ENCODE data around the gene ORC3.
"Not testable (repeated sequence)": the region's sequence is repeated elsewhere in the genome, so short reads cannot be mapped to it uniquely, and the experiment has no call there.

Gene ORC3

GRCh38 chr6:87698547-87699006, 108.6 kb downstream of the ORC3 start:
- DNase-seq = peak in 1 of 14 donors; percentile 3

GRCh38 chr6:87699576-87699975, 109.6 kb downstream of the ORC3 start:
- no peak for DNase-seq

GRCh38 chr6:87700397-87701343, 110.7 kb downstream of the ORC3 start:
- DNase-seq = peak in 9 of 14 donors; percentile 14 to 53 (median 33)

- DNase-seq = peak in 3 of 14 donors; percentile 40 to 72 (median 71)
These were observed 111.4 kb downstream of the ORC3 start for GRCh38 chr6:87701344-87701675.

GRCh38 chr6:87701676-87702588, 112.0 kb downstream of the ORC3 start, which contains the start of gene AKIRIN2:
AKIRIN2 (minus strand) TSS chr6:87702233; CDS start chr6:87701684, 549 bp downstream.
- peak; percentile 74 to 98 (median 96) for DNase-seq

GRCh38 chr6:87702589-87702945, 112.6 kb downstream of the ORC3 start:
- DNase-seq = no peak

GRCh38 chr6:87703039-87703438, 113.1 kb downstream of the ORC3 start:
- DNase-seq = not testable (repeated sequence)

GRCh38 chr6:87705070-87705691, 115.2 kb downstream of the ORC3 start:
- no peak for DNase-seq

- DNase-seq = no peak
These were observed 116.4 kb downstream of the ORC3 start for GRCh38 chr6:87706187-87706966.

GRCh38 chr6:87708581-87709427, 118.9 kb downstream of the ORC3 start:
- not testable (repeated sequence) for DNase-seq

- no peak for DNase-seq
These were observed 120.2 kb downstream of the ORC3 start for GRCh38 chr6:87710090-87710489.

- not testable (repeated sequence) for DNase-seq
These were observed 122.8 kb downstream of the ORC3 start for GRCh38 chr6:87712713-87713112.

GRCh38 chr6:87714093-87714842, 124.3 kb downstream of the ORC3 start:
- DNase-seq = no peak

Data from C1 segment of cervical spinal cord (tissue), 14 donors.